CD4-positive, alpha-beta T cell (primary cell): ENCODE data around the gene NECAB3. TPM values are rescaled to one million over a fixed set of nuclear protein-coding genes. Genes with fewer than 3 reads are reported as not detected.

Experiments used
- ATAC-seq: fragments of 200-7000 bp; cut with Tn5 transposase; one replicate; pipeline ENCODE4 v1.10.0; 2022; ENCODE audit warnings: mild to moderate bottlenecking; ENCODE audit not compliant: poor library complexity
- CTCF ChIA-PET: fragments of 350-600 bp; sonication (Branson Sonifier 250); formaldehyde crosslinking; loops from one replicate; lab custom pipeline; 2021; ENCODE audit warnings: antibody characterized with exemption, inconsistent platforms; lab: Charles Lee
- POLR2A ChIA-PET: fragments of 350-600 bp; sonication (Branson Sonifier 250); formaldehyde crosslinking; loops from one replicate; lab custom pipeline; 2021; ENCODE audit warnings: antibody characterized with exemption, inconsistent platforms; lab: Charles Lee
- DNase-seq, 14 experiments: peaks; one replicate each; pipeline ENCODE4 v3.0.0-alpha.2; 2013 to 2020; ENCODE audit warnings: mixed read lengths in 2 of 14
- H3K27ac ChIP-seq, 2 donors: one replicate each; pipeline versions ENCODE4 v1.5.1 to v1.7.0; 2013; ENCODE audit warnings: low read length in 2 of 2, low read depth in 1 of 2, mild to moderate bottlenecking in 1 of 2
- H3K27me3 ChIP-seq, 2 experiments: 1 replicate in 1 of 2; 2 replicates in 1 of 2; pipeline versions ENCODE4 v1.6.1 to v1.7.0; 2013; ENCODE audit warnings: low read length in 2 of 2, control low read depth in 1 of 2, mild to moderate bottlenecking in 1 of 2, moderate library complexity in 1 of 2; ENCODE audit not compliant: insufficient read depth in 2 of 2, control insufficient read depth in 1 of 2
- H3K36me3 ChIP-seq: one replicate; pipeline ENCODE4 v1.6.1; 2013; ENCODE audit warnings: low read length, control low read depth; ENCODE audit not compliant: insufficient read depth
- H3K4me1 ChIP-seq: one replicate; pipeline ENCODE4 v1.6.1; 2013; ENCODE audit warnings: low read length, control low read depth; ENCODE audit not compliant: insufficient read depth
- H3K4me3 ChIP-seq: one replicate; pipeline ENCODE4 v1.5.1; 2013; ENCODE audit warnings: mild to moderate bottlenecking, low read length, moderate library complexity
- H3K9me3 ChIP-seq, 2 experiments: 1 replicate in 1 of 2; 2 replicates in 1 of 2; pipeline versions ENCODE4 v1.6.1 to v1.7.0; 2013; ENCODE audit warnings: low read length in 2 of 2, mild to moderate bottlenecking in 2 of 2, control low read depth in 1 of 2, moderate library complexity in 1 of 2; ENCODE audit not compliant: control insufficient read depth in 1 of 2, insufficient read depth in 1 of 2
- H3K27ac Mint-ChIP-seq: one replicate; pipeline ENCODE4 v1.8.0; 2020; ENCODE audit warnings: mixed read lengths
- H3K27me3 Mint-ChIP-seq: one replicate; pipeline ENCODE4 v1.8.0; 2021; ENCODE audit warnings: mixed read lengths
- H3K36me3 Mint-ChIP-seq: one replicate; pipeline ENCODE4 v1.8.0; 2021; ENCODE audit warnings: low read depth, mixed read lengths
- H3K4me1 Mint-ChIP-seq: one replicate; pipeline ENCODE4 v1.8.0; 2021; ENCODE audit warnings: low read depth, mixed read lengths
- H3K4me3 Mint-ChIP-seq: one replicate; pipeline ENCODE4 v1.8.0; 2020; ENCODE audit warnings: mild to moderate bottlenecking, mixed read lengths
- H3K9me3 Mint-ChIP-seq: one replicate; pipeline ENCODE4 v1.8.0; 2020; ENCODE audit warnings: mixed read lengths
- intact Hi-C, 2 experiments: fragments of 100-400 bp; cut with DNase I in 1 of 2; cut with micrococcal nuclease in 1 of 2; formaldehyde crosslinking; loops; one replicate each; pipeline versions ENCODE4 v1.15.1 to v1.9.0; 2023 to 2025; cut with DNase I, micrococcal nuclease
- total RNA-seq, 174 experiments: library from RNA in 2 of 174; stranded (reverse) in 2 of 174; gene quantifications; one replicate each; pipeline ENCODE4 v1.2.3 and lab custom pipeline; 2021 to 2026
- TF ChIP-seq, protein P1 (sequence below): fragments of 200-600 bp; IDR thresholded peaks from one replicate; pipeline ENCODE4 v1.8.0; 2022; ENCODE audit warnings: antibody characterized with exemption, mild to moderate bottlenecking

Gene NECAB3
- total RNA-seq, 2 experiments from 2014 or later, result 8.7 to 9.2 TPM

DNA sequence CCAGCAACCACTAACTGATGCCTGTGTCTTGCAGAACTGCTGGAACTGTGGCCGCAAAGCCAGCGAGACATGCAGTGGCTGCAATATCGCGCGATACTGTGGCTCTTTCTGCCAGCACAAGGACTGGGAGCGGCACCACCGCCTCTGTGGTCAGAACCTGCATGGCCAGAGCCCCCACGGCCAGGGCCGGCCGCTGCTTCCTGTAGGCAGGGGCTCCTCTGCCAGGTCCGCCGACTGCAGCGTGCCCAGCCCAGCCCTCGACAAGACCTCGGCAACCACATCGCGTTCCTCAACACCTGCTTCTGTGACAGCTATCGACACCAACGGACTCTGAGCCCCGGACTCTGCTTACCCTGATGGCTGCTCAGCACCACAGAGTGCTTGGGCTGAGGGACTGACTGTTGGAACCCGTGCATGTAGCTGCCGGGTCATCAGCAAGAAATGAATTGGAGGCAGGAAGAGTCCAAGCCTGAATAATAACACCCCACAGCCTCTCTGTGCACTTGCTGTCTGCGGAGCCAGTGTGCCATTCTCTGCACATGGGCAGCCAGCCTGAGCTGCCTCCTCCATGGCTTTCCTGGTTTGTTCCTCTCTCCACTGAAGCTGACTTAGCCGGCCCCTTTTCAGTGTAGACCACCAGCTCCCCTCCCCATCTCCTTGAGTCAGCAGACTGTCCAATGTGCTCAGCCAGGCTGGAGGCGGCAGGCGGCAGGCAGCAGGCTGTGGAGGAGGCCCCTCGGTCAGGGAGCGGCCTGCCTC, 29.7 kb downstream of the NECAB3 start:
- H3K36me3 ChIP-seq, result peaks cover 37% of the 10 kb centered on the region
- Mint-ChIP-seq H3K27me3 (no peaks in the 10 kb centered on the region), H3K36me3 (peaks cover 61% of the 10 kb centered on the region), H3K27ac (no peak overlapping the region), H3K4me3 (no peak overlapping the region), H3K9me3 (no peaks in the 10 kb centered on the region), H3K4me1 (peaks cover 4% of the 10 kb centered on the region)
- CTCF ChIA-PET, result no interaction called here
- TF ChIP-seq, protein P1, sequence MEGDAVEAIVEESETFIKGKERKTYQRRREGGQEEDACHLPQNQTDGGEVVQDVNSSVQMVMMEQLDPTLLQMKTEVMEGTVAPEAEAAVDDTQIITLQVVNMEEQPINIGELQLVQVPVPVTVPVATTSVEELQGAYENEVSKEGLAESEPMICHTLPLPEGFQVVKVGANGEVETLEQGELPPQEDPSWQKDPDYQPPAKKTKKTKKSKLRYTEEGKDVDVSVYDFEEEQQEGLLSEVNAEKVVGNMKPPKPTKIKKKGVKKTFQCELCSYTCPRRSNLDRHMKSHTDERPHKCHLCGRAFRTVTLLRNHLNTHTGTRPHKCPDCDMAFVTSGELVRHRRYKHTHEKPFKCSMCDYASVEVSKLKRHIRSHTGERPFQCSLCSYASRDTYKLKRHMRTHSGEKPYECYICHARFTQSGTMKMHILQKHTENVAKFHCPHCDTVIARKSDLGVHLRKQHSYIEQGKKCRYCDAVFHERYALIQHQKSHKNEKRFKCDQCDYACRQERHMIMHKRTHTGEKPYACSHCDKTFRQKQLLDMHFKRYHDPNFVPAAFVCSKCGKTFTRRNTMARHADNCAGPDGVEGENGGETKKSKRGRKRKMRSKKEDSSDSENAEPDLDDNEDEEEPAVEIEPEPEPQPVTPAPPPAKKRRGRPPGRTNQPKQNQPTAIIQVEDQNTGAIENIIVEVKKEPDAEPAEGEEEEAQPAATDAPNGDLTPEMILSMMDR, result no peak
- no peaks in the 10 kb centered on the region for H3K27me3 ChIP-seq
- POLR2A ChIA-PET, result no interaction called here
- DNase-seq (no peak), ATAC-seq (no peak)
- H3K27ac ChIP-seq, result no peak overlapping the region
- H3K4me3 ChIP-seq, result no peak overlapping the region
- intact Hi-C loops, result no loop called here
- peaks cover 9% of the 10 kb centered on the region for H3K4me1 ChIP-seq
- H3K9me3 ChIP-seq, result no peaks in the 10 kb centered on the region

- ChIA-PET POLR2A (no interaction called here), CTCF (interaction anchor here (1.3 kb wide), 1 partner anchor 183 kb away, joined by 4 read pairs; no protein-coding TSS in a partner anchor)
- Mint-ChIP-seq H3K9me3 (no peaks in the 10 kb centered on the region), H3K4me1 (no peaks in the 10 kb centered on the region), H3K36me3 (peaks cover 90% of the 10 kb centered on the region), H3K4me3 (no peak overlapping the region), H3K27ac (no peak overlapping the region), H3K27me3 (no peaks in the 10 kb centered on the region)
- no peaks in the 10 kb centered on the region for H3K9me3 ChIP-seq
- DNase-seq (no peak), ATAC-seq (no peak)
- H3K36me3 ChIP-seq, result peaks cover 57% of the 10 kb centered on the region
- H3K4me3 ChIP-seq, result no peak overlapping the region
- H3K27ac ChIP-seq, result no peak overlapping the region
- H3K4me1 ChIP-seq, result no peaks in the 10 kb centered on the region
- TF ChIP-seq, protein P1, result no peak
- intact Hi-C loops, result no loop called here
- H3K27me3 ChIP-seq, result no peaks in the 10 kb centered on the region
Observed at GRCh38 chr20:33640287-33640686, 33.9 kb downstream of the NECAB3 start.

GRCh38 chr20:33636776-33637175, 37.5 kb downstream of the NECAB3 start:
- Histone ChIP-seq H3K9me3 (no peaks in the 10 kb centered on the region), H3K4me3 (no peak overlapping the region), H3K27ac (no peak overlapping the region), H3K36me3 (peaks cover 54% of the 10 kb centered on the region), H3K27me3 (no peaks in the 10 kb centered on the region), H3K4me1 (peaks cover 11% of the 10 kb centered on the region)
- Mint-ChIP-seq H3K27me3 (no peaks in the 10 kb centered on the region), H3K9me3 (no peaks in the 10 kb centered on the region), H3K4me3 (no peak overlapping the region), H3K4me1 (peaks cover 6% of the 10 kb centered on the region), H3K36me3 (peaks cover 73% of the 10 kb centered on the region), H3K27ac (no peak overlapping the region)
- CTCF ChIA-PET, result no interaction called here
- POLR2A ChIA-PET, result no interaction called here
- intact Hi-C loops, result no loop called here
- TF ChIP-seq, protein P1, result no peak
- no peak for DNase-seq
- no peak for ATAC-seq
